Activated CD4-positive, CD25-positive, alpha-beta regulatory T cell treated with anti-CD3 and anti-CD28 coated beads, Interleukin-2, amount 50 U/mL, for 16 hours (primary cell): Measurements from ENCODE around the gene RNF8.
A peak's percentile ranks its signal among the peaks of the same experiment; 100 is the strongest.
"Not testable (repeated sequence)": the region's sequence is repeated elsewhere in the genome, so short reads cannot be mapped to it uniquely, and the experiment has no call there.

Experiments used
- DNase-seq: peaks from one replicate; pipeline ENCODE4 v3.0.0-alpha.2; 2020; ENCODE audit warnings: low read depth, low spot score

The RNF8 gene

DNA sequence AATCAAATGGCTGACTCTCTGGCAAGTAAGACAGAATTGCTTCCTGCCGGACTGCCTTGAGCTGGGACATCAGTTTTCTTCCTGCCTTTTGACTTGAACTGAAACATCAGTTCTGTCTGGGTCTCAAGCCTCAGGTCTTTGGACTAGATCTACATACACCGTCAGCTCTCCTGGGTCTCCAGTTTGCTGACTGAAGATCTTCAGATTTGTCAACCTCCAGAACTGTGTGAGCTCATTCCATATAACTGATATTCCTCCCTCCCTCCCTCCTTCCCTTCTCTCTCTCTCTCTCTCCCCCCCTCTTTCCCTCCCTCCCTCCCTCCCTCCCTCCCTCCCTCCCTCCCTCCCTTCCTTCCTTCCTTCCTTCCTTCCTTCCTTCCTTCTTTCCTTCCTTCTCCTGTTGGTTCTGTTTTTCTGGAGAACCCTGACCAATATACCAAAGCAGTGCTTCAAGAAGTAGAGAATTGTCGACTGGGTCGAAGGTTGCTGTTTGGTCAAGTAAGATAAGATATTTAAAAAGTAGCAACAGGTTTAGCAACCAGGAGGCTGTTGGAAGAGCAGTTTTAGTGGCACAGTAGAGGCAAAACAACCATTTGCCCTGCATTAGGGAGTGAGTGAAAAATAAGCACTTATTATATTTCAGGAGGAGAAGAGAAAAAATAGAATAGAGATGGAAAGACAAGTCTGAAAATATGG is 46.2 kb downstream of the RNF8 start:
- DNase-seq: no peak

DNA sequence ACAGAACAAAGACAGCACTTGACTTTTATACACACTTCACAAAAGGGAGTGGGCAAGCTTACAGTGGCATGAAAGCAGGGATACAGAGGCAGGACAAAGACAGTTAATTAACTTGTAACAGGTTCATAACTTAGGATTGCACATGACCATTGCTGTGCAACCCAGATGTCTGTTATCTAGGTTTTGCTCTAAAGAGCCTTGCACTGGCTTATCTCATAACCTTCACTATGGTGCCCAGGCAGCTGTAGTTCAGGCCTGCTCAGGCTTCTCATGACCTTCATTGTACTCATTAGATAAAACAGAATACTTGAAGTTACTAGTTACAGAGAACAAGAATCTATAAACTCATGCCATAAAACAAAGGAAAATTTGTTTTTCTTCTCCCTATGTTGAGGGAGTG is 47.9 kb downstream of the RNF8 start:
- DNase-seq: not testable (repeated sequence)

DNA sequence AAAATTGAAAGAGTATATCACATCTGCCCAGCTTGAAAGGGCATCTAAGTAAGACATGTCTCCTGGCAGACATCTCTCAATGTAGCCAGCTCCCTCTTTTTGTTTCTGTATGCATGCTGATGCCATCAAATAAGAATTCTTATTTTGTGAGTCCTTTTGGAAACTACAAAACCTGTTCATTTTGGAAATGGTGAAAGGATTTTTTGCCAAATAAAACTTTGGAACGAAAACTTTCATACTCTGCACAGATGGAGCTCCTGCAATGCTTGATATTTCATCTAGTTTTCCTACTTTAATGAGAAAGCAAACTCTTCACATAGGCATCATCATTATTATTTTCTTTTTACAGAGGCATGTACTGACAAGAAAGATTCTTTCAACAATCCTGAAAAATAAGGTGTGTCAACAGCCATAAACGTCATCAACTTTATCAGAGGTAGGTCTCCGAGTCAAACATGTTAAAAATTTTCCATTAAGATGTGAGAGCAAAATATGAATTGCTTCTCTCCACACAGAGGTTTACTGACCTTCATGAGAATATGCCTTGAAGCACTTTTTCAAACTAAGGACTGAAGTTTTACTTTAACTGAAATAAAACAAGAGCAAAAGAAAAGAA is 53.1 kb downstream of the RNF8 start:
- no peak for DNase-seq

DNA sequence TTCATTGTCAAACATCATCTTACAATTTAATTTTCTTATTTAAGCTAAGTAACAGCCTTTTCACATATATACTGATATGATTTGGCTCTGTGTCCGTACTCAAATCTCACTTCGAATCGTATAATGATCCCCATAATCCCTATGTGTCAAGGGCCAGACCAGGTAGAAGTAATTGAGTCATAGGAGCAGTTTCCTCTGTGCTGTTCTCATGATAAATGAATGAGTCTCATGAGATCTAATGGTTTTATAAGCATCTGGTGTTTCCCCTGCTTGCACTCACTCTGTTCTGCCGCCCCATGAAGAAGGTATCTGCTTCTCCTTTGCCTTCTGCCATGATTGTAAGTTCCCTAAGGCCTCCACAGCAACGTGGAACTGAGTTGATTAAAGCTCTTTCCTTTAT is 54.2 kb downstream of the RNF8 start:
- DNase-seq: no peak

DNA sequence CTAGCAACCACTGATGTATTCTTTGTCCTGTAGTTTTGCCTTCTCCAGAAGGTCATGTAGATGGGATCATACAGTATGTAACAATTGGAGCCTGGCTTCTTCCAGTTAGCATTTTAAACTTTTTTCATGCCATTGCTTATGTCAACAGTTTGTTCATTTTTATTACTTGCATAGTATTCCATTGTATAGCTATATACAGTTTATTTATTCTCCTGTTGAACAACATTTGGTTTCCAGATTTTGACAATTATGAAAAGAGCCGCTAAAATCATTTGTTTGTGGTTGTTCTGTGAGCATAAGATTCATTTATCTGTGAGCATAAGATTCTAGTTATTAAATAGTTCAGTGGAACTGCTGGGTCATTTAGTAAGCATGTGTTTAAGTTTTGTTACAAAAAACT is 55.7 kb downstream of the RNF8 start:
- no peak for DNase-seq

DNA sequence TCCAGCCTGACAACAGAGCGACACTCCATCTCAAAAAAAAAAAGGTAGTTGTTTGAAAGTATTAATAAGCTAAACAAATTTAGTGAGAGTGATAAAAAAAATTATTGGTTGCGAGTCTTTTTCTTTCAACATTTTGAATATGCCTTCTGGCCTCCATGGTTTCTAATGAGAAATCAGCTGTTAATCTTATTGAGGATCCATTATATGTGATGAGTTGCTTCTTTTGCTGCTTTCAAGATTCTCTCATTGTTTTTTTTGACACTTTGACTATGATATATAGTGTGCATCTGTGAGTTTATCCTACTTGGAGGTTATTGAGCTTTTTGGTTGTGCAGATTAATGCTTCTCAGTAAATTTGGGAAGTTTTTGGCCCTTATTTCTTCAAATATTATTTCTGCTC is 63.6 kb downstream of the RNF8 start:
- DNase-seq: no peak

DNA sequence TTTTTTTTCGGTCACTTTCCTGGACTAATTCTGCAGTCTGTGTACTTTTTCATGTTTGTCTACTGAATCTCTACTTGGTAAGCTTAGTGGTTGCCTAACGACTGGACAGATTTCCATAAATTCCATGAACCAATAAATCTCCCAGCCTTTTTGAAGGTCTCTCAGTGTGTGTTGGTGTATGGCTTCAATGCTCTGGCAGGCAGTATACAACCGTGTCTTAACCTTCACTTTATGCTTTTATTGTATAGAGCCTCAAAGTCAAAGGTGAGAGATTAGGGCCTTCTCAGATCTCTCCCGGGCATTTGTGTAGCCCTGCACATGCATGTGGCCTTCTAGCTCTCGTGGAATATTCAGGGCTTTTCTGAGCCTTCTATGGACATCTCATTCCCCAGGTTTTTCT is 64.9 kb downstream of the RNF8 start:
- DNase-seq: no peak

DNA sequence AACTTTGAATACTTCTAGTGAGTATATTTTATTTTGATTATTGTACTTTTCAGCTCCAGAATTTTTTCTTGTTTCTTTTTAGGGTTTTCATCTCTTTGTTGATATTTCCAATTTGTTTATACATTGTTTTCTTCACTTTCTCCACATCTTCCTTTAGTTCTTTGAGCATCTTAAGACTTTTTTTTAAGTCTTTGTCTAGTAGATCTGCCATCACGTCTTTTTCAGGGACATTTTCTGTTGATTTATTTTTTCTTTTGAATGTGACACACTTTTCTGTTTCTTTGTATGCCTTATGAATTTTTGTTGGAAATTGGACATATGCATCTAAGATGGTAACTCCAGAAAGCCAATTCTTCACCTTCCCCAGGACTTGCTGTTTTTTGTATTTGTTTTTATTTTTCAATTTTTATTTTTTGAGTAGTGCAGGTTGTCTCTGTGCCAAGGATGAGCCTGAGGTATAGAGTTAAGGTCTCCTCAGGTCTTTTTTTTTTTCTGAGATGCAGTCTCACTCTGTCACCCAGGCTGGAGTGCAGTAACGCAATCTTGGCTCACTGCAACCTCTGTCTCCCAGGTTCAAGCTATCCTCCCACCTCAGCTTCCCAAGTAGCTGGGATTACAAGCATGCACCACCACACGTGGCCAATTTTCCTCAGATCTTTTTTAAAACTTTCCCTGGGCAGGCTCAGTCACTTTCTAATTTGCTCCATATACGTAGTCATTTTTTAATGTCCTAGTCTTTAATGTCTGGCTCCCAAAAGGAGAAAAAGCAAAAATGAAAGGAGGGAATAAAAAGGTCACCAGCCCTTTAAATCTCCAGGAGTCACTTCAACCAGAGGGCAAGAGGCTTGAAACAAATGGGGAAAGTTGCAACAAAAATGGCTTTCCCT is 72.5 kb downstream of the RNF8 start:
- no peak for DNase-seq

DNA sequence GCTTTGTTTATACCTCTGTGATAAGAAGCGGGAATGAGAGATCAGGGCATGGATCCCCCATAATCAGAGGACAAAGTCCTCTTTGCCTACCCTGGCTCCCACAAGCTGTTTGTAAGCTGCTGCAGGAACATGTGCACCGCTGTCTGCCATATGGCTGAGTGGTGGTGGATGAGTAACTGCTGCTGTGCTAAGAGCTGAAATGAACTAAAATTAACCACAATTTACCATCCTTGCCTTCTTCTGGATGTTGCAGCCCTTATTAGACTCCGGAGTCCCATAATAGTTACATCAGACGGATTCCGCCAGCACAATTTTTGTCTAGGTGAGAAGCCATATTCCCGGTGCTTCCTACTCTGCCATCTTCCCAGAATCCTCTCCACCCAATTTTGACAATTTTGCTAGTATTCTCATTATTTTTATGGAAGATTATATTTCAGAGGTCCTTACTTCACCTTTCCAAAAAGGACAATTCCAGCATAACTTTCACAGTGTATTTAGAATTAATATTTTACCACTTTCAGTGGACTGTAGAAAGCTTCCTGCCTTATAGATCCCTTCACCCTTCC is 73.2 kb downstream of the RNF8 start:
- DNase-seq: no peak

DNA sequence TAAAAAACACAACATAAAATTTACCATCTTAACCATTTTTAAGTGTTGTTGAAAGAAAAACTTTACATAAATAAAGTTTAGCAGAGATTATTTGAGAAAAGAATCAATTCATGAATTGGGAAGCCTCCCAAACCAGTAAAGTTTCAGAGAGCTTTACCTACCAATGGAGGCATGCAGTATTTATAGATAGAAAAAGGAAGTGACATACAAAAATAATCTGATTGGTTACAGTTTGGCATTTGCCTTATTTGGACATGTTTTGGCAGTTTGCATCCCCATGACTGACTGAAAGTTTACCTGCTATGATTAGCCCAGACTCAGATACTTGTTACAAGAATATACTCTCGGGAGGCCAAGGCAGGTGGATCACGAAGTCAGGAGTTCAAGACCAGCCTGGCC is 75.6 kb downstream of the RNF8 start:
- no peak for DNase-seq

DNA sequence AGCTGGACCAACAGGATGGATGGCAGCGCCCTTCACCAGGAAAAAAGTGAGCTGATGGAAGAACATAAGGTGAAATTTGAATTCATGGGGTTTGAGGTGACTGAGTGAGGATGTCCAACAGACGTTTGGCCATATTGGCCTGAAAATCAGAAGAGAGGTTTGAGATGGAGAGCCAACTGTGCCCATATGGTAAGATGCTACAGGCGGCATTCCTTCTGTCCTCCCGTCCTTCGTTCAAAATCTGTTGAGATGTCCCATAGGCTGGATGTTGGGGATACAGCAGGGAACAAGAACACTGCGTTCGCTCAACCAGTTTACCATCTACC is 78.8 kb downstream of the RNF8 start:
- DNase-seq: no peak

DNA sequence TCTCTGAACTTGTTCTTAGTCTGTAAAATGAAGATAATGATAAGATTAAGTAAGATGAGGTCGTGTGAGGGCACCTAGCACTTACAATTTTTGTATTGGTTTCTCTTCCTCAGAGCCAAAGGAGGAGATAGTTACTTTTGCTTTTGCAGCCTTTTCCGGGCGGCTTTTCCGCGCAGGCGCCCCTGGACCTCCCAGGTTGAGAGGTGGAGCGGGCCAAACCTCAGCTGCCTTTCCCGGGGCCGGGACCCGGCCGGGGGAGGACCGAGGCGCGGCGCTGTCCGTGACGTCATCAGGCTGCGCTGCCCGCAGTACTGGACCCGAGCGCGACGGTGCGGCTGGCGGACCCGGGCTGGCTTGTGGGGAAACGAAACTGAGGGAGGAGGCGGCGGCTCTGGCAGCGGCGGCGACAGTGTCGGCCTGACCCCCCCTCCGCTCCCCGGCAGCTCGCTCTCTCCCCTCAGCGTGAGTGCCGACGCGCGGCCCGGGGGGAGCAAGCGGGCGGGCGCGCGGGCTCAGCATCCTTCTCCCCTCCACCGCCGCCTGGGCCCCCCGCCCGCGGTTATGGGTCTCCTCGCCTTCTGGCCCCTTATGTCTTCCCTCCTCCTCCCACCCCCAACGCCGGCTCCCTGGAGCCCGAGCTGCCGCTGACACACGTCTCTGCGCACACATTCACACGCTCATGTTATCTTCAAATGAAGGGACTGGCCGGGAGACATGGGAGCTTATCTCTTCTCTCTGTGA is 79.3 kb downstream of the RNF8 start, which contains the start of gene CMTR1:
Gene CMTR1, plus strand, starts transcription at position 306 of the 741 bp plus-strand sequence. CDS start 2,409 bp downstream, outside the sequence.
- DNase-seq: peak; percentile 89

DNA sequence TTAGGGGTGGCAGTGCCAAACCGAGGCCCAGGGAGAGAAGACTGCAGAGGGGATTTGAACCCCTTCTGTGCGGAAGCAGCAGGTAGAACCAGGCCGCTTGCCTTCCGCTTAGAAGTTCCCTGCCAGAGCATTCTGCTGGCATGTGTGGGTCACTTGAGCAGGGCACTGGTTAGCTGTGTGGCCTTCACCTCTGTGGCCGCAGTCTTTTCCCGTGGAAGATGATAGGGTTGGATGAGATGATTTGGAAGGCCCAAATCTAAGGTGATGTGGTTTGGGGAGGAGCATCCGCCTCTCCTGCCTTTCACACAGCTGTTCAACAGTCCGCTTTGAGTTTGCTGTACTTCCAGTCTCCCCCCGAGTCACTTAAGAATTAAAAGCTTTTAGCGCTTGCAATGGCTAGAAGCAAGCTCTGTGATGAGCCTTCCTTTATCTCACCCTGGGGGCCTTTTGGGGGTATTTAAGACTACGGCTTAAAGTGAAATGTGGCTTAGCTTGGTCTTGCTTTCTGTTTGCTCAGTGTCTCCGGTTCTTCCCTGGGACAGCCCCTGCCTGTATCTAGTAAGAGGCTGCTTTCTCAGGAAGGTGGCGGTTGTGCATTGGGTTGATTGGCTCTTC is 80.0 kb downstream of the RNF8 start:
- peak; percentile 17 for DNase-seq

DNA sequence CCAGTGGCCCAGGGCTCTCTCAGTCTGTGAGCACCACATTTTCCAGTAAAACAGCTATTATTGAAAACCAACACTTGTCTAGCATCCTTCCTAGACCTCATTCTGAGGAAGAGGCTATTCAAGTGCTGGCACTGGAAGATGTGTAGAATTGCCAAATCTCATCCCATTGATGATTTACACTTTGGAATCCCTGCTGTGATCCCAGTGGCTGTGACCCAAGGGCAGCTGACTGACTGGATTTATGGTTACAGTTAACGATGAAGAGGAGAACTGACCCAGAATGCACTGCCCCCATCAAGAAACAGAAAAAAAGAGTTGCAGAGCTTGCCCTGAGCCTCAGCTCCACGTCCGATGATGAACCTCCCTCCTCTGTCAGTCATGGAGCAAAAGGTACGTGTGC is 81.6 kb downstream of the RNF8 start:
- DNase-seq: no peak

DNA sequence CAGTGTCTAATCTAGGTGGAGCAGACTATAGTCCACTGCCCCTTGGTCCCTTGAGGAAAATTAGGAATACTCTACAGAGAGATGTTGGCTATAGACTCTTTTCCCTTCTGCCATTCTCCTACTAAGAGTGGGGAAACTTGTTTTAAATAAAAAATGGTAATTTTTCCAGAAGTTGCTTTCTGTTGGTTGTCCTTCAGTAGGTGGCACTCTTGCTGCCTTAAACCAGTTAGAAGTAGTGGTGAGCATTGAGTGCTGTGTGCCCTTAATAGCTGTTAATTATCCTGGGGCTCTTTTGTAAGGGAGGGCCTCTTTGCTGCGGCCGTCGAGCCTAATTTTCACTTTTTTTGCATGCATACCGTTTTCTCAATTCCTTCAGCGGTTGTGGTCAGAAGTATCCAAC is 82.0 kb downstream of the RNF8 start:
- no peak for DNase-seq

DNA sequence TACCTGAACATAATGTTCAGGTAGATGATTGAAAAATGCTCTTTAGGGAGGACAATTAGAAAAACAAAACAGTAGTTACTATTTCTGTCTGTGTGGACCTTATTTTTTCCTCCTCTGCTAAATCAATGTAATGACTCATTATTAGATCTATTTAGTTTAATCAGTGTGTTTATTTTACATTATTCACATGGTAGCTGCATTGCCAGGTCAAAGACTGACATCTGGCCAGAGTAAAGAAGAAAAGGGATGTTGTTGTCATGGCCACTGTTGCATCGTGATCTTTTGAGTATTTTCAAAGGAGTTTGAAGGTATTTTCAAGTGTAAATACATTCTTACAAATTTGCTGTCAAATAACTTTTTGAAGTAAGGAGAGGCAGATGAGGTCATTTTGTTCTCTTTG is 85.1 kb downstream of the RNF8 start:
- no peak for DNase-seq

DNA sequence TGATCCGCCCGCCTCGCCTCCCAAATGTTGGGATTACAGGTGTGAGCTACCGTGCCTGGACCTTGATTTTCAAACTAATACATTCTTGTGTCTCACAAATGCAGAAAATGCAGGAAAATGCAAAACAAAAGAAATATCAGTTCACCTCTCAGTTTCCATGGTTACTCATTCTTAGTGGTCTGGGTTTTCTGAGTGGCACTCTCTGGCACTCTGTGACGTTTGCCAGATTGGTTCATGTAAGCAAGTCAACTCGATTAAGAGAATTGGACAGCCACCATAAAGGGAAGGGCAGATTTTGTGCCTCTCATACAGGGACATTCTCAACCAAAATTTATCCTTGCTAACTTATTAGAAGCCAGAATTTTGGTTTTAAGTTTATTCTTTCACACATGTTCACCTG is 87.9 kb downstream of the RNF8 start:
- DNase-seq: no peak

DNA sequence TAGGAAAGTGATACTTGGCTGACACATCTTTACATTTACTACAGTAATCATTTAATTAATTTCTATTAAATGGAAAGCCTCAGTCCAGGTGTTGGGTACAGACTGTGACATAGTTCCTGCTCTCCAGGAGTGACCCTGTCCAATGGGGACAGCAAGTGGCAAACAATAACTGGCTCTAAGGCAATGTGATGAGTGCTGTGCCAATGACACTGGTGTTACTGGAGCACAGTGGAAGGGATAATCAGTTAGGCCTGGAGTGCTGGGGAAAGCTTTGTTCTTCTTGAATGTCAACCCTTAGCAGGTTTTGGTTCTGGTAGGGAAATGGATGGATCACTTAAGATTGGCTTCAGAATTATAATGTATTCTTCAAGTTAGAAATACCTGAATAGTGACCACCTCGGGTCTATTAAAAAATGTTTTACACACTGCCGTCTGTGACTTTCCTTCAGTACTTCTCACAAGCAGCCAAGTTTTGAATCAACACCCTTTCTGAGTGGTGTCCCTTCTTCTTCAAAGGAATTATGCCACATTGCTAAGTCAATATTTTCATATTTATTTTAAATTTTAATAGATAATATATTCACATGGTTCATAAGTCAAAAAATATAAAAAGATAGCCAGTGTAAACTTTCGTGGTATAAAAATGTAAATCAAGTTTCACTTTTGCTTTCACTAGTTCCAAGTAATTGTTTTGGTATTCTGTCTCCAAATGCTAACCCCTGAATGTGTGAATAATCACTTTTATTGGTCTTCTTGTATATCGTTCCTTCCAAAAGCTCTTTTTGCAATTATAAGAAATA is 88.8 kb downstream of the RNF8 start:
- DNase-seq: no peak

DNA sequence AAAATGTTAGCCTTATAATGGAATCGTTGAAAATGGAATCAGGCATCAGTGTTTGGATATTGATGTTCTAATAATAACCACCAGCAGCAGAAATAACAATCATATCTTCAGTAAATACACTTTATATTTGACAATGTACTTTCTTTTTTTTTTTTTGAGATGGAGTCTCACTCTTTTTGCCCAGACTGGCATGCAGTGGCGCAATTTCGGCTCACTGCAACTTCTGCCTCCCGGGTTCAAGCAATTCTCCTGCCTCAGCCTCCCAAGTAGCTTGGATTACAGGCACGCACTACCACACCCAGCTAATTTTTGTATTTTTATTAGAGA is 89.4 kb downstream of the RNF8 start:
- not testable (repeated sequence) for DNase-seq
